SU-DHL-6 (cell line): ENCODE measurements around the gene NEU4.

Experiments
- EZH2phosphoT487 ChIP-seq: fragments of 200-600 bp; sonication (generic), shearing (Covaris generic); conservative IDR thresholded peaks from 2 replicates; pipeline ENCODE4 v1.6.1; 2018; ENCODE audit warnings: mild to moderate bottlenecking, antibody characterized with exemption, low read length, moderate library complexity, mixed read lengths
- TF ChIP-seq, protein P1 (sequence below): fragments of 200-600 bp; sonication (generic); IDR thresholded peaks from one replicate; pipeline ENCODE4 v1.5.1; 2017; ENCODE audit warnings: antibody characterized with exemption, mild to moderate bottlenecking, low read length, moderate library complexity; ENCODE audit not compliant: insufficient read depth, poor library complexity, severe bottlenecking

DNA sequence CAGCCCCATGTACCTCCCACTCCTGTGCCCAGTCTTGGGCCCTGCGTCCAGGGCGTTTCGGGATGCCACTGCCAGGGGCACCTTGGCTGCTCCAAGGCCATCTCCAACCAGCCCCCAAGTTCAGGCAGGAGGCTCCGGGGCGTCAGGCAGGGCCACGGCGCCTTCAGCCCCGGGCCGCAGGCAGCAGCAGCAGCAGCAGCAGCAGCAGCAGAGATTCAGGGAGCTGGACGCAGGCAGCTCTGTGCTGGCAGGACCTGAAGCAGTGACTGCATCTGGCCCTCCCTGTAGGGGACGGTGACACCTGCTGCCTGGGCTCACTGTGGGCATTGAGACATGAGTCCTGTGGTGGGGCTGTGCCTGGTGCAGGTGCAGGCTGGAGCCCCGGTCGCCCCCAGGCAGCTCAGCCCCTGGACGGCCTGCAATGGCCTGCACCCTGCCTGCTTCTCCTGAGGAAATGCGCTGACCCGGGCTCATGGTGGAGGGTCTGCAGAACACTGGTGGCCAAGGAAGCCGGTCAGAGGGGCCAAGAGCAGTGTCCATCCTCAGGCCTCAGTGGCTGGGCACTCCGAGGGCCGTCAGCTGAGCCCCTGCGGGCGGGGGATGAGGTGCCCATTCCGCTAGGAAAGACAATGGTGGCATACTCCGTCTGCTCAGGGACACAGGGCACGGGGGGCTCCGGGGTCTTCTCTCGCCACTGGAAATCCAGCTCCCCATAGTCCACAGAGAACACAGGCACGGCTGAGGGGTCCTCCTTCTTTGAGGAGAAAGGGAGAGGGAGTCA is 41.7 kb downstream of the NEU4 start:
- TF ChIP-seq, protein P1, sequence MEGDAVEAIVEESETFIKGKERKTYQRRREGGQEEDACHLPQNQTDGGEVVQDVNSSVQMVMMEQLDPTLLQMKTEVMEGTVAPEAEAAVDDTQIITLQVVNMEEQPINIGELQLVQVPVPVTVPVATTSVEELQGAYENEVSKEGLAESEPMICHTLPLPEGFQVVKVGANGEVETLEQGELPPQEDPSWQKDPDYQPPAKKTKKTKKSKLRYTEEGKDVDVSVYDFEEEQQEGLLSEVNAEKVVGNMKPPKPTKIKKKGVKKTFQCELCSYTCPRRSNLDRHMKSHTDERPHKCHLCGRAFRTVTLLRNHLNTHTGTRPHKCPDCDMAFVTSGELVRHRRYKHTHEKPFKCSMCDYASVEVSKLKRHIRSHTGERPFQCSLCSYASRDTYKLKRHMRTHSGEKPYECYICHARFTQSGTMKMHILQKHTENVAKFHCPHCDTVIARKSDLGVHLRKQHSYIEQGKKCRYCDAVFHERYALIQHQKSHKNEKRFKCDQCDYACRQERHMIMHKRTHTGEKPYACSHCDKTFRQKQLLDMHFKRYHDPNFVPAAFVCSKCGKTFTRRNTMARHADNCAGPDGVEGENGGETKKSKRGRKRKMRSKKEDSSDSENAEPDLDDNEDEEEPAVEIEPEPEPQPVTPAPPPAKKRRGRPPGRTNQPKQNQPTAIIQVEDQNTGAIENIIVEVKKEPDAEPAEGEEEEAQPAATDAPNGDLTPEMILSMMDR = no peak
- TF ChIP-seq EZH2phosphoT487 = no peak
